ENCODE data around the gene SPSB4.
A peak's percentile ranks its signal among the peaks of the same experiment; 100 is the strongest.
"Not testable (repeated sequence)": the region's sequence is repeated elsewhere in the genome, so short reads cannot be mapped to it uniquely, and the experiment has no call there.

SPSB4 gene

DNA sequence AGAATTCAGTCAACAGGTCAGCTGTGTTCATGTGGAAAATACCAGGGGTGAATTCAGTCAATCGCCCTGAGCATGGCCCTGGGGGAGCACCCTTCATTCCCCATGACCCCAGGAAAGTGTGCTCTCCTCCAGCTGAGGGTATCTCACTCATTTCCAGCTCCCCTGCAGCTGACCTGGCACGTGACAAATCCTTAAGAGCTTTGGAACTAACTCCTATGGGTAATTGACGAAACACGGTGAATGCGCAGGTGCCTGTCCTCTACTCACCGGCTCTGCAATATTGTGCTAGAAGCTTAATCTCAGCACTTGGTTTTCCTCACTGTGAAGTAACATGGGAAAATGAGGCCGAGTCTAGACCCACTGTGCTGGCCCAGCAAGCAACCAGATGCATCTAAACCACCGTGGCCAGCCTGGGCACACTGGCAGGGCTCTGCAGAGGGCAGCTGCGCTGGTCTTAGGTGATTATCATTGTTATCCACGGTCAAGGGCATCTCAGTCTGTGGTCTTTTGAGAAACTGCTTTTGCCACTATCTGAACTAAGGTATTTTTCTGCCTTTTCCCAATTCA, 63.1 kb downstream of the SPSB4 start:
- FAIRE-seq (no peak), DNase-seq (ENCODE audit: low spot score) (no peak)

- FAIRE-seq (no peak), DNase-seq (ENCODE audit: low spot score) (peak; percentile 17)
Measured at GRCh38 chr3:141114816-141115460, 63.8 kb downstream of the SPSB4 start.

- FAIRE-seq (no peak), DNase-seq (ENCODE audit: low spot score) (no peak)
Measured at GRCh38 chr3:141115789-141116541, 64.8 kb downstream of the SPSB4 start.

DNA sequence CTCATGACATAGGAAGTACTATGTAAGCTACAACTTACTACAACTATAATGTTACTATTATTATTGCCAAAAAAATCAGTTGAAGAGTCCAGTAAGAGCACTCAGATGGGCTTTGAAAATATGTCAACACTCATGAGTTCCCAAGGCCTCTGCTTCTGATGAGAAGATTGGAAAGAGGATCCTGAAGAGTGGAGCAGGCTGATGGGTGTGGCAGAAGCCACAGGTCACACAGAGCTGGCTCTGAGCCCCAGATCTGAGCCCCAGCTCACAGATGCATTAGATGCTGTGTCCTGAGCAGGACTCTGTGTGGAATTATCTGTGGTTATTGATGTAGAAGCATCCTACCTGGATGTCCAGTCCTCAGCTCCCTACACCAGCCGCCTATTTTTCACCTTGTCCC, 65.6 kb downstream of the SPSB4 start:
- no peak for DNase-seq (ENCODE audit: low spot score)
- no peak for FAIRE-seq

DNA sequence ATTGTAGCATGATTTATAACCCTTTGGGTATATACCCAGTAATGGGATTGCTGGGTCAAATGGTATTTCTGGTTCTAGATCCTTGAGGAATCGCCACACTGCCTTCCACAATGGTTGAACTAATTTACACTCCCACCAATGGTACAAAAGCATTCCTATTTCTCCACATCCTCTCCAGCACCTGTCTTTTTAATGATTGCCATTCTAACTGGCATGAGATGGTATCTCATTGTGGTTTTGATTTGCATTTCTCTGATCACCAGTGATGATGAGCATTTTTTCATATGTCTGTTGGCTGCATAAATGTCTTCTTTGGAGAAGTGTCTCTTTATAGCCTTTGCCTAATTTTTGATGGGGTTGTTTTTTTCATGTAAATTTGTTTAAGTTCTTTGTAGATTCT, 66.8 kb downstream of the SPSB4 start:
- FAIRE-seq; DNase-seq (ENCODE audit: low spot score): not testable (repeated sequence)

DNA sequence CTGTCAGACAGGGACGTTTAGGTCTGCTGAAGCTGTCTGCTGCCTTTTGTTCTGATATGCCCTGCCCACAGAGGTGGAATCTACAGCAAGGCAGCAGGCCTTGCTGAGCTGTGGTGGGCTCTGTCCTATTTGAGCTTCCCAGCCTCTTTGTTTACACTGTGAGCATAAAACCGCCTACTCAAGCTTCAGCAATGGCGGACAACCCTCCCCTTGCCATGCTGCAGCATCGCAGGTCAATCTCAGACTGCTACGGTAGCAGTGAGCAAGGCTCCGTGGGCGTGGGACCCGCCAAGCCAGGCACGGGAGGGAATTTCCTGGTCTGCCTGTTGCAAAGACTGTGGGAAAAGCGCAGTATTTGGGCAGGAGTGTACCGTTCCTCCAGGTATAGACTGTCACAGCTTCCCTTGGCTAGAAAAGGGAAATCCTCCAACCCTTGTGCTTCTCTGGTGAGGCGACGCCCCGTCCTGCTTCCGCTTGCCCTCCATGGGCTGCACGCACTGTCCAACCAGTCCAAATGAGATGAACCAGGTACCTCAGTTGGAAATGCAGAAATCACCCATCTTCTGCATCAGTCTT, 71.4 kb downstream of the SPSB4 start:
- no peak for DNase-seq (ENCODE audit: low spot score)
- no peak for FAIRE-seq

DNA sequence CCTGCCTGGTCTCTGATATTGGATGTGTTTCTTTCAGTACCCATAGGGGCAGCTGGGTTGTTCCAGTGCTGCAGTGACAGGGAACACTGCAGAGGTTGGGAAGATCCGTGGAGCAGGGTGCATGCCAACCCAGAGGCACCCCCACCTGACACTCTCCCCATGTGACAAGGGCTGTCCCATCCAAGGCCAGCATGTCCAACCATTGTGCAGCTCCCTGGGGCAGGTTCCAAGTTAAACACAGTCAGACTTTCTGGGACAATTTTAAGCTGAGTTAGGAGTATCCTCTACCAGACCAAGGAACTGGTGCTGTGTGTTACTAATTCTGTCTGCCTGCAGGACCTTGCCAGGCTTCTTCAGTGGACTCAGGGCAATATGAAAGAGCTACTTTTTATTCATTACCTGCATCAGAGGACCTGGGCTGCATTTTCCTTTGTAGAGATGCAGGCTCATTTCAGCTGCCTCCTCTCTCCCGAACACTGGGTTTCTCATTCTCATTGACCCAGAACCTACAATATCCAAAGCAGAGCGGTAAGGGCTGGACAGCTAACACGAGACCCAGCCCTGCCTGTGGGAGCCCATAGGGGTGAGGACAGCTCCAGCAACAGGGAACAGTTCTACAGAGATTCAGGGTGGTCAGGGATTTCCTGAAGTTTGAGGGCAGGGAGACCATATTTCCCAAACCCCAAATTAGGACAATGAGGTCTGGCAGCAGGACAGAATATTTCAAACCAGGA, 72.7 kb downstream of the SPSB4 start:
- DNase-seq (ENCODE audit: low spot score) (no peak), FAIRE-seq (no peak)

DNA sequence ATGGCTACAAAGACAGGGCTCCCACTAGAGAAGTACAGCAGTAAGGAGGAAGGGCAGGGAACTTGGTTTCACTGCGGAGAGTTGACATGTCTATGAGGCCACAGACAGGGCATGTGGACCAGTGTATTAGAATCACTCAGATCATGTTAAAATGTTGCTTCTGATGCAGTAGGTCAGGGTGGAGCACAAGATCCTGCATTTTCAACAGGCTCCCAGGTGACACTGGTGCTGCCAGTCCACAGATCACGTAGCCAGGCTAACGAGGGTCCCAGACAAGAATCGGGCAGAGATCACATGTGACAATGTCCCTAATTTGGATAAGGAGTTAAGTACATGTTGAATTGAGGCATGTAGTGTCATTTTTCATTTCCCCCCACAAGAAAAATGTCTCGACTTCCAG, 73.6 kb downstream of the SPSB4 start:
- no peak for DNase-seq (ENCODE audit: low spot score)
- no peak for FAIRE-seq

GRCh38 chr3:141125351-141125750, 74.2 kb downstream of the SPSB4 start:
- DNase-seq (ENCODE audit: low spot score), result no peak
- FAIRE-seq, result no peak

DNA sequence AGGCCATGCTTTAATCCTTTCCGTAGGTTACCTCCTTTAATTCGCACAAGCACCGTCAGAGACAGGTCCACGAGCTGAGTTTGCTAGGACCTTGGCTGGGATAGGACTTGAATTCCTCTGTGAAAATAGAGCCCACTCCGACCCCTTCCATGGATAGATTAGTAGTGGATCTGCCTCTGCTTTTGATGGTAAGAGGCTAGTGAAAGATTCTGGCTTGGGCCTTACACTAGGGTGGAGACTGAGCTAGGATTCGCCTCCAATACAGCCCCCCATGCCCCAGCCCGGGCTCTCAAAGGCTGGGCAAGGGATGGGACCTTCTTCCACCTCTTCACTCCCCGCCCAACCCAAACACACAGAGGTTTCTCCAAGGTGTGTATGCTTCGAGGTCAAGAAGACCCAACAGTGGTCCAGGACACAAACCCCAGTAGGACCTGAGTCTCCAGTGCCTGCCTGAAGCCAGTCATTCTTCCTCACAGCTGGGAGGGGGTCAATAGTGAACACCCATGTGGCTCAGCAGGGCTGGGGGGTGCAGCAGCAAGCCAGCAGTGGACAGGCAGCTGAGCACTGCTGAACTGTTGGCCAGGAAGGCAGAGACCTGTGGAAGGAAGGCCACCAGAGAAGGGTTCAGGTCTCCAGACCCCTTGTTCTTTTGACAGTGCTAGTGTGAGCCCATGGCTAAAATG, 75.7 kb downstream of the SPSB4 start:
- no peak for DNase-seq (ENCODE audit: low spot score)
- FAIRE-seq, result no peak

DNA sequence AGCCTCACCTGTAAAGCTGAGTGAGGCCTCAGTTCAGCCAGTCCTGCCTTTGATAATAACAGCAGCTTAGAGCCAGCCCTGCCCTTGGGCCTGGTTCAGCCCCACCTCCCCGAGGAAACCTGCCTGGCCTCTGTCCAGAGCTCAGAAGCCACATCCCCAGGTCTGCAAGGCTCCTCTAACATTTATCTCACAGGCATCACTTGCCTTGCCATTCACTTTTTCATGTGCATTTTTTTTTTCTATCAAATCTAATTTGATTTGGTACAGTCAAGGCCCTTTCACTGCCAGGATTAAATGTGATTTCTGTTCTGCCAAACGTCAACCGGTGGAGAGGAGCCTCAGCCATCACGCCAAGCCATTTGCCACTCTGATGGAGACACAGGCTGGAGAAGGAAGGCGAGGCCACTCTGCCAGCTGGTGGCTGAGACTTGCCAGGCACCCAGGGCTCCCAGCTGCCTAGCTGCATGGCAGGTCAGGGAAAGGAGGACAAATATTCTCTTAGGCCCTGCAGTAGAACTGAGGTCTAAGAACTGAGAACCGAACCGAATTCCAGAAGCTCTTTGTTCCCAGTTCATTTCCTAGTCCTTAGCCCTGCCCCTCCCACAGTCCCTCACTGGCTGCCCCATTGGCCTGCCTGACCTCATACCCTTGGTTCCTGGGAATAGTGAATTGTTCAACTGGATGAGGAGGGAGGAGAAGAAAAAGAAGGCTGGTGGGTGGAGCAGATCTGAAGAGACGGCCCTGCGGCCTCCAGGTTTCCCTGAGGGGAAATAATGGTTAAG, 76.4 kb downstream of the SPSB4 start:
- FAIRE-seq, result no peak
- no peak for DNase-seq (ENCODE audit: low spot score)

- DNase-seq (ENCODE audit: low spot score) (no peak), FAIRE-seq (no peak)
Measured at GRCh38 chr3:141128126-141128777, 77.1 kb downstream of the SPSB4 start.

DNA sequence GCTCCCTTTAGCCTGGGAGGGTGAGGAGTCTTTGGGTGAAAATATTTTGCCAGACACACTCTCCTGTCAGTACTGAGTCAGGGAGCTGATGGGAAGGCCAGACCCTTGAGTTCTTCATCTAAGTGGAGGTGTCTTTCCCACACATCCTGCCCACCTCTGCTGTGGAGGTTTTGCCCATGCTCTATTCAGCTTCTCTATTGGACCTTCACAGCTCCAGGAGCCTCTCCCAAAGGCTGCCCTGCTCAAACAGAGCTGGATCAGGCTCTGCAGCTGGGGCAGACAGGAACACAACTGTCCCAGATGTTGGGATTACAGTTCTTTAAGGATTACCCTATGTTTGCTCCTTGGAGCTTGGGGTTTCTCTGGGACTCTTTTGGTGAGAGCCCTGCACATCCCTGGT, 77.9 kb downstream of the SPSB4 start:
- no peak for FAIRE-seq
- no peak for DNase-seq (ENCODE audit: low spot score)

- DNase-seq (ENCODE audit: low spot score) (no peak), FAIRE-seq (no peak)
Measured at GRCh38 chr3:141129541-141130011, 78.4 kb downstream of the SPSB4 start.

- FAIRE-seq (no peak), DNase-seq (ENCODE audit: low spot score) (no peak)
Measured at GRCh38 chr3:141143517-141143916, 92.4 kb downstream of the SPSB4 start.

- FAIRE-seq, result no peak
- no peak for DNase-seq (ENCODE audit: low spot score)
Measured at GRCh38 chr3:141146979-141147470, 95.9 kb downstream of the SPSB4 start.

- FAIRE-seq (no peak), DNase-seq (ENCODE audit: low spot score) (no peak)
Measured at GRCh38 chr3:141147657-141148056, 96.5 kb downstream of the SPSB4 start.

DNA sequence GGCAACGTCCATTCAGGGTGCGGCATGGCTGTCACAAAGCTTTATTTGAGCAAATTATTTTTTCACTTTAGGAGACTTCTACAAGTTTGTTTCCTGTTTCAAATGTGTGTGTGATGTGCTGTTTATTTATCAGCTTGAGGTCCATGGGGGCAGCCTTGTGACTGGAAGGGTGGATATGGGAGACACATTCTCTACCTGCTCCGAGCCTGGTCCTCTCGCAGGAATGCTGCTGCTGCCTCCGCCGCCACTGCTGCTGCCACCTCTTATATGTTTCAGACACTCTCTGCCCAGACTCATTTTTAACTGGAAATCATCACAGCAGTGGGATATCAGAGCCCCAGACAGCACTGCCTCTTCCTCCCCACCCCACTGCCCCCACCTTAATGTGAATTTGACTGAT, 97.0 kb downstream of the SPSB4 start:
- FAIRE-seq (no peak), DNase-seq (ENCODE audit: low spot score) (no peak)

GRCh38 chr3:141148770-141149169, 97.6 kb downstream of the SPSB4 start:
- no peak for FAIRE-seq
- no peak for DNase-seq (ENCODE audit: low spot score)
